HG03439 (cell line): ENCODE measurements around the gene FAM193B.
"Not testable (repeated sequence)": the region's sequence is repeated elsewhere in the genome, so short reads cannot be mapped to it uniquely, and the experiment has no call there.

ENCODE experiments used
- ATAC-seq: cut with Tn5 transposase; IDR thresholded peaks from one replicate; pipeline ENCODE4 v1.9.1; 2021; ENCODE audit warnings: mild to moderate bottlenecking, moderate library complexity; ENCODE audit not compliant: unreplicated experiment

Gene FAM193B

GRCh38 chr5:177539411-177539810 is 15.0 kb downstream of the FAM193B start:
- no peak for ATAC-seq

- no peak for ATAC-seq
Observed at GRCh38 chr5:177538876-177539275, 15.5 kb downstream of the FAM193B start.

- no peak for ATAC-seq
Observed at GRCh38 chr5:177537389-177538361, 16.7 kb downstream of the FAM193B start.

- no peak for ATAC-seq
Observed at GRCh38 chr5:177536386-177536785, 18.0 kb downstream of the FAM193B start.

- no peak for ATAC-seq
Observed at GRCh38 chr5:177535125-177535524, 19.2 kb downstream of the FAM193B start.

GRCh38 chr5:177534433-177534832 is 19.9 kb downstream of the FAM193B start:
- not testable (repeated sequence) for ATAC-seq

DNA sequence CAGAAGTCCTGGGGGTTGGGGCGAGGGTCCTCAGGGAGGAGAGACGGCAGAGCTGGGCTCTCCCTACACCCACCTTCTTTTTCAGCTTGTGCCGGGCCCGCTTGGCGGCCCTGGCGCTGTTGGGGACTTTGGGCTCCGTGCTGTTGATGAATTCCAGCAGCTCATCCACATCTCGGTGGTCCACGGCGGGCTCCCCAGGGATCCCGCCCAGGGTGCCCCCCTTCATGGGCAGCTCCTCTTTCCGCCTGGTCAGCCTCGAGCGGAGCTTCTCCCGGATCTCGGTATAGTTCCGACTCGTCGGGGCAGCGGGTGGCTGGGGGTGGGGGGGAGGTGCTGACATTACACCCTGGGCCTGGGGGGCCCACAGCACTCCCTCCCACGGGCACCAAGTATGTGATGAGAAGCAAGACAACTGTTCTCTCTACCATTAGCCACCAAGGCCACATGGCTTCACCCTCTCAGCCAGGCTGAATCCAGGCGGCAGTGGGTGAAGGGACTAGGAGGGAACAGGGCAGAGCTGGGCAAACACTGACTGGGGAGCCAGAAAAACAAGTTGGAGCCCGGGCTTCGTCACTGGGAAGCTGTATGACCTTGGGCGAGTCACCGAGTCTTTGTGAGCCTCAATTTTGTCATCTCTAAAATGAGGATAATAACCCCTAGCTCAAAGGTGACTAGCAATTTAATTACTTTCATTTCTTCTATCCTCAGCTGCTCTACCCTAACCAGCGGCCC is 23.0 kb downstream of the FAM193B start:
- no peak for ATAC-seq

DNA sequence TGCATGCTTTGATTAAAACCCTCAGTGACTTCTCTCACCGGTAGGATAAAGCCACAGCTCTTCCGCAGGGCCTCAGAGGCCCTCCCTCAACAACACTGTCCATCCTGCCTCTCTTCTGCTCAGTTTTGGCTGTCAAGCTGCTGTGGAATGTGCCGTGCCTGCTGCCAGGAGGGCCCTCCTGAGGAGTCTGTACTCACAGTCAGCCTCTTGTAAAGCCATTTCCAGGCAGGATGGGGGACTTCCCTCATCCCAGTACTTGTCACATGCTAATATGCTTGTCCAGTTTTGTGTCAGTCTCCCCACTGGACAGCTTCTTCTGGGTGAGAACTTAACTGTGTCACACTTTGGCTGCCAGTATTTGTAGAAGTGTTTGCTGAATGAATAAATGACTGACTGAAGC is 23.7 kb downstream of the FAM193B start:
- ATAC-seq, result no peak

- ATAC-seq, result no peak
Observed at GRCh38 chr5:177529247-177530203, 24.8 kb downstream of the FAM193B start.

DNA sequence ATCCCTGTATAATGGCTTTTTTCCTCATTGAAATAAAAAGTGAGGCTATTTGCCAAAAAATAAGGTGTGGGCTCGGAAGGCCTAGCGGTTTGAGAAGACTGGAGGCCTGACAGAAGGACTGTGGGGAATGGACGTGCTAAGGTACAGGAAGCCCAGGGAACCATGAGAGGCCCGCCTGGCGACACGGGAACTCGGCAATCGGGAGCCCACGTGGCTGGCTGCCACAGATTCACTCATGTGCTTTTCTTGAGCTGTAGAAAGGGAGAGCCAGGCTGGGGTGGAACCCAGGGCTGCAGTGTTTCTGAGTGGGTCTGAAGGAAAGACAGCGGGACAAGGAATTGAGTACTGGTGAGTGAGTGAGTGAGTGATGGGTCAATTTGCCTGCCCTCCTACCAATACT is 25.7 kb downstream of the FAM193B start:
- no peak for ATAC-seq

- no peak for ATAC-seq
Observed at GRCh38 chr5:177527595-177527994, 26.8 kb downstream of the FAM193B start.

DNA sequence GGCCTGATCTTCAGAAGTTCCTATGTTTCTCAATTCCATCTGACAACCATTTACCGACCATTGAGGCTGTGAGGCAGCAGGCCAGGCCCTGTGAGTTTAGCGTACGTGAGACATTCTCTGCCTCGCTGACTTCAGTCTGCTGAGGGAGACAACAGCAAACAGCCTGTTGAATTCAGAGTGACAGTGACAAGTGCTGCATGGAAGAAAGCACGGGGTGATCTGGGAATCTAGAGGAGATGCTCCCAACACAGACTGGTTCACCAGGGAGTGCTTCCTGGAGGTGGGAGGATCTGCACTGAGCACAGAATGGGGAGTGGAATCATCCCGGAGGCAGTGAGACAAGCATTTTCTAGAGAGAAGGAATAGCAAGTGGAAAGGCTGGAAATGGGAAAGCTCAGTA is 27.6 kb downstream of the FAM193B start:
- no peak for ATAC-seq

- no peak for ATAC-seq
Observed at GRCh38 chr5:177526191-177526590, 28.2 kb downstream of the FAM193B start.

GRCh38 chr5:177524941-177525655 is 29.3 kb downstream of the FAM193B start:
- ATAC-seq, result no peak

GRCh38 chr5:177524539-177524900 is 29.8 kb downstream of the FAM193B start:
- no peak for ATAC-seq

- ATAC-seq, result no peak
Observed at GRCh38 chr5:177523711-177524538, 30.4 kb downstream of the FAM193B start.

DNA sequence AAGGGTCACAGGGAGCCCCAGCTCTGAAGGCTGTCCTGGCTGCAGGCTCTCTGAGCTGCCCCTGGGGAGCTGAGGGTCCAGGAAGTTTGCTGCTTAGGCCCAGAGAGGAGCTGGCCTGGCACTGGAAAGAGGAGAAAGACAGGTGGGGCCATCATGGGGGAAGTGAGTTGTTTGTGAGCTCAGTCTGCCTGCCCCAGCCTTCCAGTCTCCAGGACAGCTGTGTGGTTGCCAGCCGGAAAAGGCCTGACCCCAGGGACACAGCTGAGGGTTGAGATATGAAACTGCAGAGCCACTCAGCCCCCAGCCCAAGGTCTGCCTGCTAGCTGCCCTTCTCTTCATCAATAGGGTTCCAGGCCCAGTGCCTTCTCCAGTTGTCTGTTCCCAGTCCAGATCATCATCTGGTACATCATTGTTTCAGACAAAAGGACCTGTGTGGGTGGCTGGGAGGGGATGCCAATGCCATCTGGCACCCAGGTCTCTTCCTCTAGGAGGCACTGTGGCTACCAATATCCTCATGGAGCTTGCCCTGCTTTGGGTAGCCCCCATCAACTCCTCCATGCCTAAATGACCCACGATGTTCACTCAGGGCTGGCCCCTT is 33.3 kb downstream of the FAM193B start:
- no peak for ATAC-seq

GRCh38 chr5:177520271-177520670 is 34.1 kb downstream of the FAM193B start:
- ATAC-seq, result no peak
